Activated B cell treated with CpG ODN at 0.5 μM for 24 hours (primary cell): ENCODE results near the gene DTHD1. TPM values are rescaled to one million over a fixed set of nuclear protein-coding genes. Genes with fewer than 3 reads are reported as not detected.

ENCODE experiments used
- ATAC-seq: fragments of 200-7000 bp; cut with Tn5 transposase; one replicate; pipeline ENCODE4 v1.10.0; 2021; ENCODE audit warnings: low read depth, mild to moderate bottlenecking, moderate library complexity
- CTCF ChIA-PET: fragments of 350-600 bp; sonication (Branson Sonifier 250); formaldehyde crosslinking; loops from one replicate; lab custom pipeline; 2021; ENCODE audit warnings: antibody characterized with exemption; lab: Charles Lee
- POLR2A ChIA-PET: fragments of 350-600 bp; sonication (Branson Sonifier 250); formaldehyde crosslinking; loops from one replicate; lab custom pipeline; 2021; ENCODE audit warnings: antibody characterized with exemption; lab: Charles Lee
- DNase-seq: peaks from one replicate; pipeline ENCODE4 v3.0.0; 2022
- H3K27ac Mint-ChIP-seq: one replicate; pipeline ENCODE4 v1.8.0; 2020; ENCODE audit warnings: mixed read lengths
- H3K27me3 Mint-ChIP-seq: one replicate; pipeline ENCODE4 v1.8.0; 2021; ENCODE audit warnings: mixed read lengths
- H3K36me3 Mint-ChIP-seq: one replicate; pipeline ENCODE4 v1.8.0; 2021; ENCODE audit warnings: low read depth, mixed read lengths
- H3K4me1 Mint-ChIP-seq: one replicate; pipeline ENCODE4 v1.8.0; 2021; ENCODE audit warnings: mixed read lengths
- H3K4me3 Mint-ChIP-seq: one replicate; pipeline ENCODE4 v1.8.0; 2020; ENCODE audit warnings: mild to moderate bottlenecking, mixed read lengths
- H3K9me3 Mint-ChIP-seq: one replicate; pipeline ENCODE4 v1.8.0; 2020; ENCODE audit warnings: mixed read lengths
- intact Hi-C: fragments of 100-400 bp; cut with micrococcal nuclease; formaldehyde crosslinking; loops from one replicate; pipeline ENCODE4 v1.15.1; 2024
- total RNA-seq: library from RNA; stranded (reverse); gene quantifications from 2 replicates; pipeline ENCODE4 v1.2.3, GENCODE V29; 2022
- TF ChIP-seq, protein P1 (sequence below): fragments of 200-600 bp; IDR thresholded peaks from one replicate; pipeline ENCODE4 v1.8.0; 2022; ENCODE audit warnings: antibody characterized with exemption, mild to moderate bottlenecking

Gene DTHD1
- total RNA-seq, 1 donor from 2014 or later, result not detected

DNA sequence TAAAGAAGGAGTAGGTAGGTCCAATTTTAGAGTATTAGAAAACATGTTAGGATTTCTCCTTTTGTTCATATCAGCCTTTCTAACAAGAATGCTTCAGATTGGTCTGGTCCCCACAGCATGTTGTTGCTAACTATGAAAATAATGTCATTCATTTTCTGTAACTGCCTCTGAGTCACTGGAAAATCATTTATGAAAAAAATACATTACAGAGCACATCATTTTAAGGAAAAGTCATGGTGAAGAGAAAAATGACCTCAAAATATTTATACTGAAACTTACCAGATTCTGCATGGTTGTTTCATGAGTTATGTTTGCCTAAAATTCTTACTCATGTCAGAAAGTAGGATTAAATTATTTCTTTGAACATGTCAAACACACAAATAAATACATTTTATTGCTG, 35.2 kb downstream of the DTHD1 start:
- Mint-ChIP-seq H3K4me3 (no peak overlapping the region), H3K27ac (no peak overlapping the region), H3K27me3 (no peaks in the 10 kb centered on the region), H3K4me1 (peaks cover 57% of the 10 kb centered on the region), H3K36me3 (no peaks in the 10 kb centered on the region), H3K9me3 (no peaks in the 10 kb centered on the region)
- TF ChIP-seq, protein P1, sequence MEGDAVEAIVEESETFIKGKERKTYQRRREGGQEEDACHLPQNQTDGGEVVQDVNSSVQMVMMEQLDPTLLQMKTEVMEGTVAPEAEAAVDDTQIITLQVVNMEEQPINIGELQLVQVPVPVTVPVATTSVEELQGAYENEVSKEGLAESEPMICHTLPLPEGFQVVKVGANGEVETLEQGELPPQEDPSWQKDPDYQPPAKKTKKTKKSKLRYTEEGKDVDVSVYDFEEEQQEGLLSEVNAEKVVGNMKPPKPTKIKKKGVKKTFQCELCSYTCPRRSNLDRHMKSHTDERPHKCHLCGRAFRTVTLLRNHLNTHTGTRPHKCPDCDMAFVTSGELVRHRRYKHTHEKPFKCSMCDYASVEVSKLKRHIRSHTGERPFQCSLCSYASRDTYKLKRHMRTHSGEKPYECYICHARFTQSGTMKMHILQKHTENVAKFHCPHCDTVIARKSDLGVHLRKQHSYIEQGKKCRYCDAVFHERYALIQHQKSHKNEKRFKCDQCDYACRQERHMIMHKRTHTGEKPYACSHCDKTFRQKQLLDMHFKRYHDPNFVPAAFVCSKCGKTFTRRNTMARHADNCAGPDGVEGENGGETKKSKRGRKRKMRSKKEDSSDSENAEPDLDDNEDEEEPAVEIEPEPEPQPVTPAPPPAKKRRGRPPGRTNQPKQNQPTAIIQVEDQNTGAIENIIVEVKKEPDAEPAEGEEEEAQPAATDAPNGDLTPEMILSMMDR, result no peak
- ChIA-PET CTCF (no interaction called here), POLR2A (no interaction called here)
- ATAC-seq (no peak), DNase-seq (no peak)
- intact Hi-C loops, result no loop called here

GRCh38 chr4:36317721-36318120, 36.3 kb downstream of the DTHD1 start:
- Mint-ChIP-seq H3K27me3 (no peaks in the 10 kb centered on the region), H3K4me1 (peaks cover 58% of the 10 kb centered on the region), H3K36me3 (no peaks in the 10 kb centered on the region), H3K27ac (peak overlapping the region; percentile 13), H3K4me3 (no peak overlapping the region), H3K9me3 (no peaks in the 10 kb centered on the region)
- TF ChIP-seq, protein P1, result no peak
- intact Hi-C loops, result no loop called here
- CTCF ChIA-PET, result no interaction called here
- no peak for ATAC-seq
- POLR2A ChIA-PET, result no interaction called here
- DNase-seq, result no peak

DNA sequence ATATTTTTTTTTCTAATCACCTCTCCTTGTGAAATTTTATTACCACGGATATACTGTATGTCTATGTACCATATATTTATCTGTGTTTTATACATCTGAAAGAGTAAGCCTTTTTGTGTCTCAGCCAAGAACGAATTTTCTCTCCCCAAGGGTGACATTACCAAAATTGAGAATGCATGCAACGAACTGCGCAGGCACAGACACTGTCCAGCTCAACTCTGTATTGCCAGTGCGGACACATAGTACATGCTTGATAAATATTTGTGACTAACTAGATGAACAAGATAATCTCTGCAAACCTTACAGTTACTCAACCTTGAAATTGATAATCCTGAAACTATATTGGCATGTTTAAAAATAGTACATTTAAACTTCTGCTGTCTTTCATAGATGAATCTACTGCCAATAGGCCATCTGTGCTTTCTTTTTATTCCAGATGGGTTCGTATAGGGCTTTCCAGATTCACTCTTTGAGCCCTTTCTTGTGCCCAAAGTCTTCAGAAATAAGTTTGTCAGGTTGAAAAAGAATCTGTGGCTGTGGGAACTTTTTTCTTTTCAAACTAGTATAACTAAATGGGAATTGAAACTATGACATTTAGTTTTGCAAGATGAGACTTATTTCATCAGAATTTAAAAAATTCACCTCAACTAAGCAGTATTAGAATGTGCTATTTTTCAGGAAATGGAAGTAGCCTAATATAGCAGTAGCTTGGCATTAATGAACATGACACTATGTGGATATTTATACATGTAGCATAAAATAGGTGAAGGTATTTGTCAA, 38.9 kb downstream of the DTHD1 start:
- ATAC-seq (peak; percentile 47), DNase-seq (no peak)
- POLR2A ChIA-PET, result interaction anchor here (1.2 to 1.4 kb wide), 2 partner anchors 34 to 76 kb away, joined by 3 to 4 read pairs; partner anchors contain the start of gene ARAP2
- Mint-ChIP-seq H3K27me3 (no peaks in the 10 kb centered on the region), H3K9me3 (no peaks in the 10 kb centered on the region), H3K36me3 (no peaks in the 10 kb centered on the region), H3K4me1 (peaks cover 67% of the 10 kb centered on the region), H3K4me3 (peak overlapping the region; percentile 40), H3K27ac (peak overlapping the region; percentile 82)
- TF ChIP-seq, protein P1, result no peak
- CTCF ChIA-PET, result no interaction called here
- intact Hi-C loops, result loop anchor here (1.0 to 10.0 kb wide), 3 partner anchors 8 to 1574 kb away; partner anchors contain the start of genes ARAP2 and TBC1D1

DNA sequence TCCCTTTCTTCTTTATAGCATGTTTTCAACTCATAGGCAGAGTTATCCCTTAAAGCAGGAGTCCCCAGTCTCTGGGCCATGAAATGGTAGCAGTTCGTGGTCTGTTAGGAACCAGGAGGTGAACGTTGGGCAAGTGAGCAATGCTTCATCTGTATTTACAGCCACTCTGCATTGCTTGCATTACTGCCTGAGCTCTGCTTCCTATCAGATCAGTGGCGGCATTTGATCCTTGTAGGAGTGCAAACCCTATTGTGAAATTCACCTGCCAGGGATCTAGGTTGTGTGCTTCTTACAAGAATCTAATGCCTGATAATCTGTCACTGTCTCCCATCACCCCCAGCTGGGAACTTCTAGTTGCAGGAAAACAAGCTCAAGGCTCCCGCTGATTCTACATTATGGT, 39.8 kb downstream of the DTHD1 start:
- no peaks in the 10 kb centered on the region for H3K9me3 Mint-ChIP-seq
- H3K27ac Mint-ChIP-seq, result peak overlapping the region; percentile 82
- H3K27me3 Mint-ChIP-seq, result no peaks in the 10 kb centered on the region
- no peaks in the 10 kb centered on the region for H3K36me3 Mint-ChIP-seq
- intact Hi-C loops, result loop anchor here (2.0 to 10.0 kb wide), 2 partner anchors 76 to 1574 kb away; partner anchors contain the start of genes ARAP2 and TBC1D1
- peak overlapping the region; percentile 12 for H3K4me3 Mint-ChIP-seq
- ATAC-seq (no peak), DNase-seq (no peak)
- TF ChIP-seq, protein P1, result no peak
- ChIA-PET CTCF (no interaction called here), POLR2A (interaction anchor here (1.4 kb wide), 1 partner anchor 77 kb away, joined by 4 read pairs; the partner anchor contains the start of gene ARAP2)
- peaks cover 75% of the 10 kb centered on the region for H3K4me1 Mint-ChIP-seq

GRCh38 chr4:36322921-36323354, 41.5 kb downstream of the DTHD1 start:
- H3K27ac Mint-ChIP-seq, result peak overlapping the region; percentile 73
- DNase-seq (no peak), ATAC-seq (peak; percentile 10)
- H3K4me1 Mint-ChIP-seq, result peaks cover 83% of the 10 kb centered on the region
- POLR2A ChIA-PET, result no interaction called here
- TF ChIP-seq, protein P1, result no peak
- H3K36me3 Mint-ChIP-seq, result no peaks in the 10 kb centered on the region
- no peaks in the 10 kb centered on the region for H3K9me3 Mint-ChIP-seq
- peak overlapping the region; percentile 45 for H3K4me3 Mint-ChIP-seq
- CTCF ChIA-PET, result no interaction called here
- H3K27me3 Mint-ChIP-seq, result no peaks in the 10 kb centered on the region
- intact Hi-C loops, result loop anchor here (2.0 to 10.0 kb wide), 2 partner anchors 68 to 1572 kb away; partner anchors contain the start of gene TBC1D1
